IMR-90 (cell line): ENCODE results near the gene SLC13A1. TPM values are rescaled to one million over a fixed set of nuclear protein-coding genes. Genes with fewer than 3 reads are reported as not detected.

Source experiments
- ATAC-seq: fragments of 200-7000 bp; cut with Tn5 transposase; 2 replicates; pipeline ENCODE4 v1.9.1; 2020; ENCODE audit warnings: low read depth, mild to moderate bottlenecking, moderate library complexity
- BruUV-seq: library from RNA; stranded (reverse); fragments of 400-500 nt; replicated peaks from 2 replicates; lab custom pipeline; 2021; lab: Mats Ljungman, UMichigan
- CTCF ChIA-PET: fragments of 300-600 bp; formaldehyde crosslinking; extraction: SDS; loops from one replicate; lab custom pipeline; 2021; ENCODE audit warnings: antibody characterized with exemption; lab: Yijun Ruan, JAX
- POLR2A ChIA-PET: fragments of 300-600 bp; sonication (Branson Sonifier 250); formaldehyde crosslinking; loops from one replicate; lab custom pipeline; 2022; ENCODE audit warnings: antibody characterized with exemption; ENCODE audit not compliant: unreplicated experiment; lab: Charles Lee
- DNase-seq: peaks from one replicate; pipeline ENCODE4 v3.0.0; 2013
- H2AFZ ChIP-seq: replicated peaks from 2 replicates; pipeline ENCODE3; 2013; ENCODE audit warnings: low read length, mild to moderate bottlenecking; ENCODE audit not compliant: poor library complexity
- H2AK5ac ChIP-seq: 2 replicates; pipeline ENCODE4 v1.6.1; 2013; ENCODE audit warnings: low read depth, low read length, inconsistent platforms
- H2AK9ac ChIP-seq: replicated peaks from 2 replicates; pipeline ENCODE3; 2013; ENCODE audit warnings: mild to moderate bottlenecking, low read depth, low read length, moderate library complexity; ENCODE audit not compliant: poor library complexity
- H2BK120ac ChIP-seq: 2 replicates; pipeline ENCODE4 v1.6.1; 2013; ENCODE audit warnings: low read depth, low read length, inconsistent platforms
- H2BK15ac ChIP-seq: 3 replicates; pipeline ENCODE4 v1.6.1; 2013; ENCODE audit warnings: low read depth, low read length, inconsistent platforms
- H2BK20ac ChIP-seq: 2 replicates; pipeline ENCODE4 v1.6.1; 2013; ENCODE audit warnings: low read depth, mild to moderate bottlenecking, inconsistent platforms, low read length, moderate library complexity
- H2BK5ac ChIP-seq: 2 replicates; pipeline ENCODE4 v1.6.1; 2013; ENCODE audit warnings: mild to moderate bottlenecking, low read depth, low read length, inconsistent platforms; ENCODE audit not compliant: poor library complexity, severe bottlenecking
- H3K14ac ChIP-seq: replicated peaks from 2 replicates; pipeline ENCODE4 v1.6.1; 2013; ENCODE audit warnings: low read depth, low read length, inconsistent platforms
- H3K18ac ChIP-seq: 2 replicates; pipeline ENCODE4 v1.6.1; 2013; ENCODE audit warnings: low read depth, low read length, control low read depth
- H3K23ac ChIP-seq: 2 replicates; pipeline ENCODE4 v1.6.1; 2013; ENCODE audit warnings: low read depth, low read length, inconsistent platforms
- H3K27ac ChIP-seq: 2 replicates; pipeline ENCODE4 v1.5.1; 2013; ENCODE audit warnings: mild to moderate bottlenecking, control low read depth, low read length; ENCODE audit not compliant: insufficient read depth
- H3K27me3 ChIP-seq: 2 replicates; pipeline ENCODE4 v1.6.1; 2013; ENCODE audit warnings: low read length; ENCODE audit not compliant: control insufficient read depth, insufficient read depth
- H3K36me3 ChIP-seq: 2 replicates; pipeline ENCODE4 v1.6.1; 2013; ENCODE audit warnings: low read length, mixed read lengths; ENCODE audit not compliant: control insufficient read depth, insufficient read depth
- H3K4ac ChIP-seq: 2 replicates; pipeline ENCODE4 v1.6.1; 2013; ENCODE audit warnings: low read depth, low read length, inconsistent platforms
- H3K4me1 ChIP-seq: 2 replicates; pipeline ENCODE4 v1.6.1; 2013; ENCODE audit warnings: low read length, mixed read lengths; ENCODE audit not compliant: control insufficient read depth, insufficient read depth
- H3K4me2 ChIP-seq: 2 replicates; pipeline ENCODE4 v1.6.1; 2013; ENCODE audit warnings: low read depth, mild to moderate bottlenecking, control low read depth, low read length, moderate library complexity
- H3K4me3 ChIP-seq: 2 replicates; pipeline ENCODE4 v1.5.1; 2013; ENCODE audit warnings: low read depth, mild to moderate bottlenecking, control low read depth, low read length, moderate library complexity; ENCODE audit not compliant: insufficient read depth
- H3K56ac ChIP-seq: 2 replicates; pipeline ENCODE4 v1.6.1; 2013; ENCODE audit warnings: low read length, inconsistent platforms; ENCODE audit not compliant: insufficient read depth; ENCODE audit errors: extremely low read depth
- H3K79me1 ChIP-seq, 2 experiments: 2 replicates each; pipeline ENCODE4 v1.6.1; 2013; ENCODE audit warnings: low read length in 2 of 2, inconsistent platforms in 1 of 2, low read depth in 1 of 2
- H3K9ac ChIP-seq: 2 replicates; pipeline ENCODE4 v1.6.1; 2013; ENCODE audit warnings: low read depth, low read length, control low read depth
- H3K9me1 ChIP-seq: 2 replicates; pipeline ENCODE4 v1.6.1; 2013; ENCODE audit warnings: low read length, inconsistent platforms; ENCODE audit not compliant: insufficient read depth
- H3K9me3 ChIP-seq: 2 replicates; pipeline ENCODE4 v1.6.1; 2013; ENCODE audit warnings: low read length; ENCODE audit not compliant: control insufficient read depth, insufficient read depth
- H4K20me1 ChIP-seq: 2 replicates; pipeline ENCODE4 v1.6.1; 2013; ENCODE audit warnings: low read length, inconsistent platforms; ENCODE audit not compliant: insufficient read depth
- H4K5ac ChIP-seq: 2 replicates; pipeline ENCODE4 v1.6.1; 2013; ENCODE audit warnings: mild to moderate bottlenecking, low read depth, low read length, control low read depth
- H4K8ac ChIP-seq, 2 experiments: 2 replicates each; pipeline ENCODE4 v1.6.1; 2013; ENCODE audit warnings: low read depth in 2 of 2, low read length in 2 of 2, control low read depth in 1 of 2, inconsistent platforms in 1 of 2
- H4K91ac ChIP-seq: 2 replicates; pipeline ENCODE4 v1.6.1; 2013; ENCODE audit warnings: low read depth, low read length, inconsistent platforms; ENCODE audit not compliant: insufficient read depth
- BHLHE40 ChIP-seq: fragments of 150-350 bp; IDR thresholded peaks from 2 replicates; pipeline ENCODE4 v1.6.1; 2016; ENCODE audit warnings: mild to moderate bottlenecking, low read depth, low read length
- CHD1 ChIP-seq: IDR thresholded peaks from 2 replicates; pipeline ENCODE4 v1.6.1; 2012; ENCODE audit warnings: low read depth, low read length, improper control_type of control experiment
- FOS ChIP-seq: fragments of 150-350 bp; IDR thresholded peaks from 2 replicates; pipeline ENCODE4 v1.6.1; 2016; ENCODE audit warnings: low read depth, low read length
- MAZ ChIP-seq: IDR thresholded peaks from 2 replicates; pipeline ENCODE4 v1.6.1; 2012; ENCODE audit warnings: low read depth, mild to moderate bottlenecking, low read length, improper control_type of control experiment, moderate library complexity, borderline replicate concordance
- MXI1 ChIP-seq: IDR thresholded peaks from 2 replicates; pipeline ENCODE4 v1.6.1; 2012; ENCODE audit warnings: low read depth, mild to moderate bottlenecking, low read length, moderate library complexity, borderline replicate concordance
- POLR2A ChIP-seq: IDR thresholded peaks from 2 replicates; pipeline ENCODE4 v1.6.1; 2012; ENCODE audit warnings: mild to moderate bottlenecking, low read depth, low read length
- RCOR1 ChIP-seq: IDR thresholded peaks from 2 replicates; pipeline ENCODE4 v1.6.1; 2012; ENCODE audit warnings: mild to moderate bottlenecking, low read length, improper control_type of control experiment; ENCODE audit not compliant: insufficient replicate concordance
- RFX5 ChIP-seq: IDR thresholded peaks from 2 replicates; pipeline ENCODE4 v1.8.0; 2012; ENCODE audit warnings: low read depth, mild to moderate bottlenecking, low read length, moderate library complexity
- USF2 ChIP-seq: fragments of 150-350 bp; IDR thresholded peaks from 2 replicates; pipeline ENCODE4 v1.6.1; 2017; ENCODE audit warnings: mild to moderate bottlenecking, antibody characterized with exemption, low read length, low read depth
- WGBS, 2 experiments: methylation state at CpG; one replicate each; pipeline versions ENCODE4 v1.1.5 to v1.1.7; 2013; ENCODE audit warnings: missing lambda C conversion rate in 2 of 2; ENCODE audit not compliant: insufficient read length in 1 of 2; ENCODE audit errors: extremely low coverage in 2 of 2; 5-methylcytosine and 5-hydroxymethylcytosine counted together
- dilution Hi-C: fragments of 300-500 bp; cut with HindIII; formaldehyde crosslinking; loops from one replicate; pipeline ENCODE4 v1.14.3; 2018; ENCODE audit warnings: low sequenced_read_pairs; ENCODE audit not compliant: unreplicated experiment
- in situ Hi-C: fragments of 300-500 bp; cut with MboI; formaldehyde crosslinking; loops from 3 replicates; pipeline ENCODE4 v1.14.3; 2019; ENCODE audit warnings: low sequenced_read_pairs, inconsistent platforms, mixed read lengths
- intact Hi-C: fragments of 100-400 bp; cut with micrococcal nuclease; formaldehyde crosslinking; loops from 2 replicates; pipeline ENCODE4 v1.10.0; 2022
- polyA plus RNA-seq, 3 experiments: library from polyadenylated mRNA; depleted of rRNA; stranded (reverse); fragments of >200 nt; gene quantifications; 2 replicates each; pipeline ENCODE4 v1.2.3, GENCODE V29; 2012; ENCODE audit warnings: low replicate concordance in 1 of 3
- total RNA-seq: library from RNA; depleted of rRNA; stranded (reverse); fragments of >200 nt; gene quantifications from 2 replicates; pipeline ENCODE4 v1.2.3, GENCODE V29; 2012
- TF ChIP-seq, protein P1 (sequence below): fragments of 150-350 bp; IDR thresholded peaks from 2 replicates; pipeline ENCODE4 v1.6.1; 2016; ENCODE audit warnings: low read depth, mild to moderate bottlenecking, low read length, moderate library complexity, borderline replicate concordance

Gene SLC13A1
- total and polyA plus RNA-seq, 2 of the 4 experiments (the other 2 are of a cell fraction): not detected

DNA sequence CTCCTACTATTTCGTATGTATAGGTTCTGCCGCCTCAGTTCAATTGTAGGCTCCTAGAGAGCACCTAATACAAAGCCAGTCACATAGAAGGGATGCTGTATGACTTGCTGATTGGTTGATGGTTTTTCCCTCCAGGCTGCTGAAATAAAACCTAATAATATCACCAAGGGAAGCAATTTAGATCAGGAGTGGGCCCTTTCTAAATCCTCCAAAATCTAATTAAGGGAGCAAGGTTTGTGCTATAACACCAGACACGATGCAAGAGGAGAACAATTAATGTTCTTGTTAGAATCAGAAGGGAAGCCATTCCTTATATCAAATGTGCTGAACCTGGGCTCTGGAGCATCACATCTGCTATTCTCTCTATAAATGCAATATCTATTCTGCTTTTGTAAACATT, 42.0 kb upstream of the SLC13A1 start:
- Histone ChIP-seq H4K8ac (no peak overlapping the region), H3K9ac (no peak overlapping the region), H3K4me3 (no peak overlapping the region), H2BK20ac (no peak overlapping the region), H3K27ac (no peak overlapping the region), H3K9me3 (peaks cover 4% of the 10 kb centered on the region; the same call in 1 of the 2 replicates), H3K9me1 (no peaks in the 10 kb centered on the region), H2AFZ (no peak overlapping the region), H3K36me3 (no peaks in the 10 kb centered on the region), H2AK5ac (no peak overlapping the region), H4K91ac (no peak overlapping the region), H4K20me1 (no peaks in the 10 kb centered on the region), H3K4me2 (no peak overlapping the region), H2BK120ac (no peak overlapping the region), H3K4me1 (no peaks in the 10 kb centered on the region), H2AK9ac (no peak overlapping the region), H3K79me1 (no peaks in the 10 kb centered on the region), H3K23ac (no peak overlapping the region), H3K14ac (no peak overlapping the region), H3K27me3 (no peaks in the 10 kb centered on the region), H3K18ac (no peak overlapping the region), H3K4ac (no peak overlapping the region), H2BK5ac (no peak overlapping the region), H4K5ac (no peak overlapping the region), H3K56ac (no peak overlapping the region), H2BK15ac (no peak overlapping the region)
- DNase-seq (no peak), ATAC-seq (no peak)
- dilution Hi-C loops: no loop called here
- no CpG with 5 or more reads among the region's 3 CpGs for WGBS, 2 experiments
- in situ Hi-C loops: no loop called here
- TF ChIP-seq, protein P1, sequence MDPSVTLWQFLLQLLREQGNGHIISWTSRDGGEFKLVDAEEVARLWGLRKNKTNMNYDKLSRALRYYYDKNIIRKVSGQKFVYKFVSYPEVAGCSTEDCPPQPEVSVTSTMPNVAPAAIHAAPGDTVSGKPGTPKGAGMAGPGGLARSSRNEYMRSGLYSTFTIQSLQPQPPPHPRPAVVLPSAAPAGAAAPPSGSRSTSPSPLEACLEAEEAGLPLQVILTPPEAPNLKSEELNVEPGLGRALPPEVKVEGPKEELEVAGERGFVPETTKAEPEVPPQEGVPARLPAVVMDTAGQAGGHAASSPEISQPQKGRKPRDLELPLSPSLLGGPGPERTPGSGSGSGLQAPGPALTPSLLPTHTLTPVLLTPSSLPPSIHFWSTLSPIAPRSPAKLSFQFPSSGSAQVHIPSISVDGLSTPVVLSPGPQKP: no peak
- TF ChIP-seq USF2 (no peak), RFX5 (no peak), BHLHE40 (no peak), MXI1 (no peak), RCOR1 (no peak), POLR2A (no peak), FOS (no peak), CHD1 (no peak), MAZ (no peak)
- CTCF ChIA-PET: no interaction called here
- BruUV-seq: no TSS peak
- POLR2A ChIA-PET: no interaction called here
- intact Hi-C loops: no loop called here
